Dendritic cell treated with granulocyte-macrophage colony-stimulating factor and Interleukin-4, amounts not matched to agents 40 ng/mL and 50 ng/mL, for 4 days (primary cell): ENCODE data around the gene MAN1C1.
A peak's percentile ranks its signal among the peaks of the same experiment; 100 is the strongest.

Experiments used
- H3K27ac Mint-ChIP-seq: one replicate; pipeline ENCODE4 v1.8.0; 2022; ENCODE audit warnings: mild to moderate bottlenecking, mixed read lengths
- H3K27me3 Mint-ChIP-seq: one replicate; pipeline ENCODE4 v1.8.0; 2022; ENCODE audit warnings: mild to moderate bottlenecking, mixed read lengths
- H3K36me3 Mint-ChIP-seq: one replicate; pipeline ENCODE4 v1.8.0; 2022; ENCODE audit warnings: low read depth, mixed read lengths
- H3K4me1 Mint-ChIP-seq: one replicate; pipeline ENCODE4 v1.8.0; 2022; ENCODE audit warnings: low read depth, mixed read lengths
- H3K4me3 Mint-ChIP-seq: one replicate; pipeline ENCODE4 v1.8.0; 2022; ENCODE audit warnings: mild to moderate bottlenecking, moderate library complexity, mixed read lengths
- H3K9me3 Mint-ChIP-seq: one replicate; pipeline ENCODE4 v1.8.0; 2022; ENCODE audit warnings: mixed read lengths
- intact Hi-C: fragments of 100-400 bp; cut with micrococcal nuclease; formaldehyde crosslinking; loops from one replicate; pipeline ENCODE4 v1.15.0; 2022

Gene MAN1C1

GRCh38 chr1:25710583-25711347 is 94.2 kb downstream of the MAN1C1 start:
- peak overlapping the region; percentile 70 for H3K27ac Mint-ChIP-seq
- no peak overlapping the region for H3K4me3 Mint-ChIP-seq
- H3K9me3 Mint-ChIP-seq = peaks cover 5% of the 10 kb centered on the region
- H3K4me1 Mint-ChIP-seq = peaks cover 44% of the 10 kb centered on the region
- intact Hi-C loops = loop anchor here (10.0 kb wide), 1 partner anchor 96 kb away; the partner anchor contains the start of gene MAN1C1
- H3K36me3 Mint-ChIP-seq = peaks cover 14% of the 10 kb centered on the region
- H3K27me3 Mint-ChIP-seq = no peaks in the 10 kb centered on the region

GRCh38 chr1:25711555-25712298 is 95.1 kb downstream of the MAN1C1 start:
- H3K4me3 Mint-ChIP-seq = peak overlapping the region; percentile 50

GRCh38 chr1:25712299-25712970 is 95.8 kb downstream of the MAN1C1 start:
- peaks cover 9% of the 10 kb centered on the region for H3K9me3 Mint-ChIP-seq
- peaks cover 28% of the 10 kb centered on the region for H3K4me1 Mint-ChIP-seq
- H3K27me3 Mint-ChIP-seq = no peaks in the 10 kb centered on the region
- no peak overlapping the region for H3K4me3 Mint-ChIP-seq
- H3K27ac Mint-ChIP-seq = peak overlapping the region; percentile 70
- intact Hi-C loops = loop anchor here (10.0 kb wide), 1 partner anchor 98 kb away; the partner anchor contains the start of gene MAN1C1
- peaks cover 12% of the 10 kb centered on the region for H3K36me3 Mint-ChIP-seq

More at GRCh38 chr1:25711555-25712298, 95.1 kb downstream of the MAN1C1 start:
- H3K27me3 Mint-ChIP-seq = no peaks in the 10 kb centered on the region
- H3K4me1 Mint-ChIP-seq = peaks cover 35% of the 10 kb centered on the region
- intact Hi-C loops = loop anchor here (10.0 kb wide), 1 partner anchor 97 kb away; the partner anchor contains the start of gene MAN1C1
- peaks cover 12% of the 10 kb centered on the region for H3K36me3 Mint-ChIP-seq
- H3K9me3 Mint-ChIP-seq = peaks cover 9% of the 10 kb centered on the region
- H3K27ac Mint-ChIP-seq = peak overlapping the region; percentile 70

- peaks cover 9% of the 10 kb centered on the region for H3K9me3 Mint-ChIP-seq
- no peaks in the 10 kb centered on the region for H3K27me3 Mint-ChIP-seq
- H3K4me3 Mint-ChIP-seq = no peak overlapping the region
- intact Hi-C loops = loop anchor here (10.0 kb wide), 1 partner anchor 99 kb away; the partner anchor contains the start of gene MAN1C1
- peaks cover 12% of the 10 kb centered on the region for H3K36me3 Mint-ChIP-seq
- peaks cover 23% of the 10 kb centered on the region for H3K4me1 Mint-ChIP-seq
- H3K27ac Mint-ChIP-seq = no peak overlapping the region
These were observed 97.4 kb downstream of the MAN1C1 start for GRCh38 chr1:25713961-25714360.

- peaks cover 9% of the 10 kb centered on the region for H3K9me3 Mint-ChIP-seq
- intact Hi-C loops = loop anchor here (10.0 kb wide), 1 partner anchor 100 kb away; the partner anchor contains the start of gene MAN1C1
- H3K27me3 Mint-ChIP-seq = no peaks in the 10 kb centered on the region
- peaks cover 23% of the 10 kb centered on the region for H3K4me1 Mint-ChIP-seq
- H3K27ac Mint-ChIP-seq = no peak overlapping the region
- peaks cover 12% of the 10 kb centered on the region for H3K36me3 Mint-ChIP-seq
- no peak overlapping the region for H3K4me3 Mint-ChIP-seq
These were observed 97.9 kb downstream of the MAN1C1 start for GRCh38 chr1:25714372-25714931.

GRCh38 chr1:25715888-25716287 is 99.3 kb downstream of the MAN1C1 start:
- Mint-ChIP-seq H3K4me3 (no peak overlapping the region), H3K9me3 (peaks cover 9% of the 10 kb centered on the region), H3K27ac (no peak overlapping the region), H3K36me3 (peaks cover 12% of the 10 kb centered on the region), H3K27me3 (no peaks in the 10 kb centered on the region), H3K4me1 (peaks cover 23% of the 10 kb centered on the region)
- intact Hi-C loops = loop anchor here (10.0 kb wide), 1 partner anchor 101 kb away; the partner anchor contains the start of gene MAN1C1

- intact Hi-C loops = loop anchor here (10.0 kb wide), 1 partner anchor 102 kb away; the partner anchor contains the start of gene MAN1C1
- peaks cover 19% of the 10 kb centered on the region for H3K4me1 Mint-ChIP-seq
- no peaks in the 10 kb centered on the region for H3K27me3 Mint-ChIP-seq
- peaks cover 12% of the 10 kb centered on the region for H3K36me3 Mint-ChIP-seq
- peaks cover 9% of the 10 kb centered on the region for H3K9me3 Mint-ChIP-seq
- H3K4me3 Mint-ChIP-seq = no peak overlapping the region
- H3K27ac Mint-ChIP-seq = no peak overlapping the region
These were observed 99.7 kb downstream of the MAN1C1 start for GRCh38 chr1:25716320-25716719.

GRCh38 chr1:25718732-25719131 is 102.1 kb downstream of the MAN1C1 start:
- Mint-ChIP-seq H3K9me3 (peaks cover 9% of the 10 kb centered on the region), H3K4me3 (no peak overlapping the region), H3K27ac (no peak overlapping the region), H3K27me3 (peaks cover 2% of the 10 kb centered on the region), H3K4me1 (peaks cover 5% of the 10 kb centered on the region), H3K36me3 (peaks cover 12% of the 10 kb centered on the region)
- intact Hi-C loops = loop anchor here (10.0 kb wide), 1 partner anchor 104 kb away; the partner anchor contains the start of gene MAN1C1

- intact Hi-C loops = no loop called here
- Mint-ChIP-seq H3K4me3 (no peak overlapping the region), H3K9me3 (peaks cover 5% of the 10 kb centered on the region), H3K27ac (no peak overlapping the region), H3K4me1 (peaks cover 5% of the 10 kb centered on the region), H3K27me3 (peaks cover 2% of the 10 kb centered on the region), H3K36me3 (peaks cover 4% of the 10 kb centered on the region)
These were observed 104.0 kb downstream of the MAN1C1 start for GRCh38 chr1:25720624-25721023.

- Mint-ChIP-seq H3K36me3 (no peaks in the 10 kb centered on the region), H3K27me3 (peaks cover 2% of the 10 kb centered on the region)
These were observed 106.8 kb downstream of the MAN1C1 start for GRCh38 chr1:25723250-25723880.

GRCh38 chr1:25724201-25724600 is 107.6 kb downstream of the MAN1C1 start:
- no peaks in the 10 kb centered on the region for H3K9me3 Mint-ChIP-seq
- intact Hi-C loops = no loop called here
- no peak overlapping the region for H3K27ac Mint-ChIP-seq
- H3K27me3 Mint-ChIP-seq = peaks cover 2% of the 10 kb centered on the region
- no peaks in the 10 kb centered on the region for H3K36me3 Mint-ChIP-seq
- H3K4me3 Mint-ChIP-seq = no peak overlapping the region
- peaks cover 5% of the 10 kb centered on the region for H3K4me1 Mint-ChIP-seq

More at GRCh38 chr1:25723250-25723880, 106.8 kb downstream of the MAN1C1 start:
- no peaks in the 10 kb centered on the region for H3K9me3 Mint-ChIP-seq
- intact Hi-C loops = no loop called here
- H3K4me3 Mint-ChIP-seq = no peak overlapping the region
- H3K4me1 Mint-ChIP-seq = peaks cover 5% of the 10 kb centered on the region
- no peak overlapping the region for H3K27ac Mint-ChIP-seq

- H3K27ac Mint-ChIP-seq = no peak overlapping the region
- intact Hi-C loops = no loop called here
- H3K9me3 Mint-ChIP-seq = no peaks in the 10 kb centered on the region
- no peak overlapping the region for H3K4me3 Mint-ChIP-seq
- no peaks in the 10 kb centered on the region for H3K36me3 Mint-ChIP-seq
- H3K27me3 Mint-ChIP-seq = peaks cover 2% of the 10 kb centered on the region
- H3K4me1 Mint-ChIP-seq = peaks cover 5% of the 10 kb centered on the region
These were observed 108.4 kb downstream of the MAN1C1 start for GRCh38 chr1:25724966-25725365.

- H3K36me3 Mint-ChIP-seq = no peaks in the 10 kb centered on the region
- H3K27me3 Mint-ChIP-seq = peaks cover 2% of the 10 kb centered on the region
- H3K4me3 Mint-ChIP-seq = no peak overlapping the region
- intact Hi-C loops = no loop called here
- no peak overlapping the region for H3K27ac Mint-ChIP-seq
- peaks cover 8% of the 10 kb centered on the region for H3K4me1 Mint-ChIP-seq
- no peaks in the 10 kb centered on the region for H3K9me3 Mint-ChIP-seq
These were observed 108.9 kb downstream of the MAN1C1 start for GRCh38 chr1:25725482-25725881.
